Measurements from ENCODE around the gene MED22. TPM values are rescaled to one million over a fixed set of nuclear protein-coding genes. Genes with fewer than 3 reads are reported as not detected.
"Not testable (repeated sequence)": the region's sequence is repeated elsewhere in the genome, so short reads cannot be mapped to it uniquely, and the experiment has no call there.

The MED22 gene
- total and polyA plus RNA-seq, 2 of the 8 experiments (the other 6 are each of a cell fraction or from before 2014, with no cell fraction given): 56.4 to 68.4 TPM

DNA sequence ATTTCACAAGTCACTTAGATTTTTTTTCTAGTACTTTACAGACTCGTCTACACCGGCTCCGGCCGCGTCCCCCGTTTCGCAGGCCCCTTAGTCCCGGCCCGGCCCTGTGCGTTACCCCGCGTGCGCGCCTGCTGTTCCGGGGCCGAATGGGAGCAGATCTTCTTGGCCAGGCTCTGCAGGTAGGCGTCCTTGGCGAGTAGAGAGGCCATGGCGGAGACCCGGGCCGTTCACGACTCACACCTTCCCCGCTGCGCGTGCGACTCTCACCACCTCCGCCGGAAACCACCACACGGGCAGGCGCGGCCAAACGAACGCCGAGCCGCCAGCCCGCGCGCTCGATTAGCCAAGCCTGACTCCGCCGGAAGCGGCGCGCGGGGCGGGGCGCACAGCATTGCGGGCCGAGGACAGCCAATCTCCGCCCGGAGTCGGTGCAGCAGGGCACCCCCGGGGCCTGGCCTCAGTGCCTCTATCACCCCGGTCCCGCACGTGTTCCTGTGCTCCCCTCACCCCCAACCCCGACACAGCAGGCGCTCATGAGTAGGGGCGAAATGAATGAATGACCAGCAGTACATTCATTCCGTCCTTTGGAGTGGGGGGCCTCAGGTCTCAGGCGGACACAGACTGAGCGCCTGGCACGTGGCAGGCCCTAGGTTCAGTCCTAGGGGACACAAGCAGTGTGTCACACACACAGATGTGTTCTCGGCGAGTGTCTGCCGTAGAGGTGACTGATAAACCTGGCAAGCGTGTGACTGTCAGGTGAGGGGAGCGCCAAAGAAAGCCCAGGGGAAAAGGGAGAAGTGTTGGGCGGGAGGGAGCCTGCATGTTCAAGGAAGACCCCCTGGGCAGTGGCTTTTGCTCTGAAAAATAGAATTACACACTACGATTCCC, 11.8 kb downstream of the MED22 start, which contains the start of gene SURF6 (continued):
- no peak for TF ChIP-seq SIRT6 (IDR thresholded peaks at IDR 0.05; ENCODE audit: low read length)
- TF ChIP-seq, protein P1, sequence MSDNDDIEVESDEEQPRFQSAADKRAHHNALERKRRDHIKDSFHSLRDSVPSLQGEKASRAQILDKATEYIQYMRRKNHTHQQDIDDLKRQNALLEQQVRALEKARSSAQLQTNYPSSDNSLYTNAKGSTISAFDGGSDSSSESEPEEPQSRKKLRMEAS (IDR thresholded peaks at IDR 0.05): peak; percentile 97
- TF ChIP-seq HDAC2 (IDR thresholded peaks at IDR 0.05; ENCODE audit: borderline replicate concordance in 1 of 2, low read depth in 2 of 2, low read length in 2 of 2): 0 out of 4 replicates have a peak, but pooled peaks of 1 of the 2 experiments have one; percentile 48
- TF ChIP-seq TCF12 (IDR thresholded peaks at IDR 0.05; ENCODE audit: low read depth, low read length): no peak

- Histone ChIP-seq H3K4me3 (ENCODE audit: extremely low read depth in 1 of 4, insufficient read depth in 2 of 4, low read depth in 3 of 4, low read length in 4 of 4) (peak overlapping the region; percentile 64 to 95 (median 92); a peak in 6 of 8 replicates), H3K79me2 (ENCODE audit: control insufficient read depth in 1 of 2, insufficient read depth in 2 of 2, low read length in 2 of 2) (peaks cover 0 to 15% of the 10 kb centered on the region in 2 experiments; a peak in 2 of 4 replicates), H4K20me1 (replicated peaks in 1 of 2; ENCODE audit: control insufficient read depth in 1 of 2, insufficient read depth in 2 of 2, low read length in 2 of 2) (peaks cover 4 to 16% of the 10 kb centered on the region in 2 experiments), H3K36me3 (ENCODE audit: control insufficient read depth in 2 of 4, insufficient read depth in 4 of 4, low read length in 3 of 4) (peaks cover 21 to 54% (median 38%) of the 10 kb centered on the region in 4 experiments), H3K4me2 (ENCODE audit: insufficient read depth in 1 of 2, low read depth in 2 of 2, low read length in 2 of 2) (peak overlapping the region; percentile 70 to 78)
- H3K79me1 ChIP-seq (ENCODE audit: low read depth, low read length); H3K9me3 ChIP-seq (ENCODE audit: insufficient read depth in 2 of 2, low read depth in 1 of 2, low read length in 1 of 2); H3K56ac ChIP-seq (replicated peaks; ENCODE audit: insufficient read length, low read depth, low read length); H3K4ac ChIP-seq (replicated peaks; ENCODE audit: insufficient read length, low read depth, low read length); H2BK20ac ChIP-seq (ENCODE audit: low read length); H3K27ac ChIP-seq (ENCODE audit: low read depth, low read length); H4K5ac ChIP-seq (ENCODE audit: insufficient read length, low read depth, low read length); H3K27me3 ChIP-seq (replicated peaks in 1 of 4; ENCODE audit: control insufficient read depth in 3 of 4, extremely low read depth in 1 of 4, insufficient read depth in 3 of 4, low read length in 3 of 4); H2BK15ac ChIP-seq (ENCODE audit: low read length); DNase-seq (ENCODE audit: low read depth in 1 of 2, low spot score in 2 of 2); H2BK120ac ChIP-seq (replicated peaks; ENCODE audit: low read depth, low read length); H3K23ac ChIP-seq (ENCODE audit: insufficient read length); H4K91ac ChIP-seq (replicated peaks; ENCODE audit: insufficient read length, low read length); H2AFZ ChIP-seq (ENCODE audit: low read length); H3K23me2 ChIP-seq (ENCODE audit: low read depth, low read length); H3K14ac ChIP-seq (ENCODE audit: insufficient read length); H2AK5ac ChIP-seq (ENCODE audit: low read depth, low read length); H2BK5ac ChIP-seq (ENCODE audit: low read depth, low read length); H4K8ac ChIP-seq (ENCODE audit: extremely low read depth, insufficient read depth, low read length); FAIRE-seq; H2BK12ac ChIP-seq (ENCODE audit: low read depth, low read length); H3K18ac ChIP-seq (ENCODE audit: extremely low read depth, low read length); H3K4me1 ChIP-seq (replicated peaks in 1 of 4; ENCODE audit: control insufficient read depth in 3 of 4, insufficient read depth in 4 of 4, low read length in 3 of 4); H3K9ac ChIP-seq (replicated peaks in 1 of 4; ENCODE audit: extremely low read depth in 1 of 4, low read depth in 3 of 4, low read length in 3 of 4): not testable (repeated sequence)
- POLR2A ChIA-PET (ENCODE audit: partially characterized antibody): interaction anchor here (0.6 to 7.3 kb wide), 9 partner anchors 8 to 483 kb away, joined by 3 to 120 read pairs (median 4); partner anchors contain the start of genes MED22 and RPL7A
- CTCF ChIA-PET (ENCODE audit: partially characterized antibody): interaction anchor here (0.6 to 7.0 kb wide), 9 partner anchors 8 to 154 kb away, joined by 3 to 123 read pairs (median 4); no protein-coding TSS in a partner anchor
- WGBS, 2 experiments (ENCODE audit: extremely low coverage in 1 of 2, insufficient coverage in 1 of 2, insufficient read length in 1 of 2, insufficient replicate concordance in 2 of 2, low coverage in 1 of 2, low lambda C conversion rate in 2 of 2, missing lambda C conversion rate in 1 of 2): 85% methylated on average over 11 of the region's 11 CpGs; no CpG with 5 or more reads in 1 of the 2 experiments
These were observed 13.0 kb downstream of the MED22 start for GRCh38 chr9:133334888-133335287.

Measured in H1 (cell line).